ENCODE results near the gene TTC28.

Gene TTC28

GRCh38 chr22:28015676-28016601, 663.7 kb downstream of the TTC28 start:
- no peak for DNase-seq

- no peak for DNase-seq
Observed at GRCh38 chr22:28015046-28015425, 664.6 kb downstream of the TTC28 start.

- no peak for DNase-seq
Observed at GRCh38 chr22:28014211-28015045, 665.2 kb downstream of the TTC28 start.

- no peak for DNase-seq
Observed at GRCh38 chr22:28013611-28014010, 666.0 kb downstream of the TTC28 start.

GRCh38 chr22:28012832-28013460, 666.7 kb downstream of the TTC28 start:
- DNase-seq, result no peak

GRCh38 chr22:28009272-28009827, 670.3 kb downstream of the TTC28 start:
- peak; percentile 31 to 62 for DNase-seq

- DNase-seq, result no peak
Observed at GRCh38 chr22:28008649-28009048, 671.0 kb downstream of the TTC28 start.

- DNase-seq, result no peak
Observed at GRCh38 chr22:28008056-28008455, 671.6 kb downstream of the TTC28 start.

- DNase-seq, result no peak
Observed at GRCh38 chr22:28006271-28006670, 673.4 kb downstream of the TTC28 start.

- DNase-seq, result no peak
Observed at GRCh38 chr22:28005513-28005912, 674.1 kb downstream of the TTC28 start.

GRCh38 chr22:28004021-28004420, 675.6 kb downstream of the TTC28 start:
- no peak for DNase-seq

GRCh38 chr22:28002863-28003565, 676.6 kb downstream of the TTC28 start:
- no peak for DNase-seq

- DNase-seq, result no peak
Observed at GRCh38 chr22:28002181-28002700, 677.4 kb downstream of the TTC28 start.

- DNase-seq, result no peak
Observed at GRCh38 chr22:28001171-28001835, 678.3 kb downstream of the TTC28 start.

- DNase-seq, result no peak
Observed at GRCh38 chr22:28000361-28000760, 679.3 kb downstream of the TTC28 start.

GRCh38 chr22:27999876-28000275, 679.8 kb downstream of the TTC28 start:
- no peak for DNase-seq

- no peak for DNase-seq
Observed at GRCh38 chr22:27998511-27999410, 680.9 kb downstream of the TTC28 start.

GRCh38 chr22:27997538-27997937, 682.1 kb downstream of the TTC28 start:
- DNase-seq, result no peak

- no peak for DNase-seq
Observed at GRCh38 chr22:27996981-27997380, 682.7 kb downstream of the TTC28 start.

- no peak for DNase-seq
Observed at GRCh38 chr22:27996529-27996925, 683.1 kb downstream of the TTC28 start.

Data from NCI-H1930 (cell line).